ENCODE results near the gene ACYP2. TPM values are rescaled to one million over a fixed set of nuclear protein-coding genes. Genes with fewer than 3 reads are reported as not detected.
"Not testable (repeated sequence)": the region's sequence is repeated elsewhere in the genome, so short reads cannot be mapped to it uniquely, and the experiment has no call there.

The ACYP2 gene
- total RNA-seq, 1 donor from 2014 or later = 5.9 TPM

DNA sequence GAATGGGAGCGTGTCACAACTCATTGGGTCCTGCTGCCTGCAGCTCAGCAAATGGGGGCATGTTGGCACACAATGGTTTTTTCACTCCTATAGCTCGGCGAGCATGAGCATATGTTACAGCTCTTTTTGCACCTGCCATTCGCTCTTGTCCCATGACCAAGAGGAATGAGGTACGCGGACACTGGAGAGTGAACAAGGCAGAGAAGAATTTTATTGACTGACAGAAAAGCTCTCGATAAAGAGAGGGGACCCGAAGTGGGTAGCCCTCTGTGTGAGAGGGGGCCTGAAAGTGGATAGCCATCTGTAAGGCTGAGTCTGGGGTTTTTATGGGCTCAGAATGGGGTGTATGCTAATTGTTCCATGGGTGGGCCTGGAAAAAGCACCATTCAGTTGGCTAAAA lies 5.5 kb downstream of the ACYP2 start:
- H3K4me1 Mint-ChIP-seq = peaks cover under 1% of the 10 kb centered on the region
- H3K27ac Mint-ChIP-seq (ENCODE audit: unreplicated experiment) = no peak overlapping the region
- peaks cover 6% of the 10 kb centered on the region for H3K36me3 Mint-ChIP-seq (ENCODE audit: low read depth)
- TF ChIP-seq, protein P1, sequence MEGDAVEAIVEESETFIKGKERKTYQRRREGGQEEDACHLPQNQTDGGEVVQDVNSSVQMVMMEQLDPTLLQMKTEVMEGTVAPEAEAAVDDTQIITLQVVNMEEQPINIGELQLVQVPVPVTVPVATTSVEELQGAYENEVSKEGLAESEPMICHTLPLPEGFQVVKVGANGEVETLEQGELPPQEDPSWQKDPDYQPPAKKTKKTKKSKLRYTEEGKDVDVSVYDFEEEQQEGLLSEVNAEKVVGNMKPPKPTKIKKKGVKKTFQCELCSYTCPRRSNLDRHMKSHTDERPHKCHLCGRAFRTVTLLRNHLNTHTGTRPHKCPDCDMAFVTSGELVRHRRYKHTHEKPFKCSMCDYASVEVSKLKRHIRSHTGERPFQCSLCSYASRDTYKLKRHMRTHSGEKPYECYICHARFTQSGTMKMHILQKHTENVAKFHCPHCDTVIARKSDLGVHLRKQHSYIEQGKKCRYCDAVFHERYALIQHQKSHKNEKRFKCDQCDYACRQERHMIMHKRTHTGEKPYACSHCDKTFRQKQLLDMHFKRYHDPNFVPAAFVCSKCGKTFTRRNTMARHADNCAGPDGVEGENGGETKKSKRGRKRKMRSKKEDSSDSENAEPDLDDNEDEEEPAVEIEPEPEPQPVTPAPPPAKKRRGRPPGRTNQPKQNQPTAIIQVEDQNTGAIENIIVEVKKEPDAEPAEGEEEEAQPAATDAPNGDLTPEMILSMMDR (conservative IDR thresholded peaks at IDR 0.05) = no peak
- no peak for DNase-seq (ENCODE audit: low read depth, low spot score)
- H3K27me3 Mint-ChIP-seq (ENCODE audit: low read depth) = no peaks in the 10 kb centered on the region
- H3K9me3 Mint-ChIP-seq = peaks cover 5% of the 10 kb centered on the region
- H3K4me3 Mint-ChIP-seq = no peak overlapping the region

DNA sequence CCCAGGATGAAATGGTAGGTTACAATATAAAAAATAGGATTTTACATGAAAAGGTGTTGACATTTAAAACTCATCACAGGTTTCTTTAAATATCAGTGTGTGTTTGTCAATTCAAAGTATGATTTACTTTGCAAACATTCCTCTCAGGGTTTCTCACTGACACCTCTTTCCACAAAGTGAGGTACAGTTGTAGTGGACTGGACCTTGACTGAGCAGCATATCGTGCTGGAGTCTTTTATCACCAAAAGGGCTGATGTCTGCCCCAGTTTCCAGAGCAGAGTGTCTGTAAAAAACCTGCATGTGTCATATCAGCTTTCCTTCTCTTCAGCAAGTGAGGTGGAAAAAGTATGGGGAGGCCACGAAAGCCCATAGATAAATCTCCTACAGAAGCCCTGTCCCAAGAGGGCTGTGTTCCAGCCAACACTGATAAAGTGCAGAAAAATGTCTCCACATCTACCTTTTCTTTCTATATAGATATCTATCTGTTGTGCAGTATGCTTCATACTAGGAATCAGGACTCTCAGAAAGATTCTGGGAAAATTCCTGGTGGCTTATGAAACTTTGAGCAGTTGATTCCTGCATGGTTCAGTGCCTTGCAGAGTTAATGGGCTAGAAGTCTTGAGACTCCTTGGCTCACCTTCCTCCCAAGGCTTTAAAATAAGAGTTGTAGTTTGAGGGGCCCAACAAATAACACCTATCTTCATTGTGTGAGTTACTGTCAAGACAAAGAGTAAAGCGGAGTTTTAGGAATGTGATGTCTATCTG lies 6.9 kb downstream of the ACYP2 start:
- Mint-ChIP-seq H3K4me3 (no peak overlapping the region), H3K4me1 (no peaks in the 10 kb centered on the region), H3K9me3 (no peaks in the 10 kb centered on the region), H3K27ac (ENCODE audit: unreplicated experiment) (no peak overlapping the region), H3K27me3 (ENCODE audit: low read depth) (no peaks in the 10 kb centered on the region), H3K36me3 (ENCODE audit: low read depth) (no peaks in the 10 kb centered on the region)
- no peak for DNase-seq (ENCODE audit: low read depth, low spot score)
- TF ChIP-seq, protein P1 (conservative IDR thresholded peaks at IDR 0.05) = no peak

DNA sequence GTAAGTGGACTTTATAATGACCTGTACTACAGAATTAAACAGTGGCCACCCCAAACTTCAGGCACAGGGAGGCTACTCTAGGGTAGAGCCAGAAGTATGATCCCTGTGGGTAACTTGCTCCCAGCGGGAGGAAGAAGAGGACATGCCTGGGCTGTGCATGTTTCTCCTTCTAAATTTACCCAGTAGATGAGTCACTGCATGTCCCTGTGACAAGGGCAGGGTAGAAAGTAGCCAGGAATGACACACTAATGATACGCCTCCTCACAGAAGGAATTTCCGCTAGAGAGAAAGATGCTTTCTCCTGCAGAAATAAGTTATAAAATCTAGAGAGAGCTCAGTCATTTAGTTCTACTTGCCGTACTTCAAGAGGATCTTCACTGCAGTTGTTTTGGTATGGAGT lies 7.5 kb downstream of the ACYP2 start:
- DNase-seq (ENCODE audit: low read depth, low spot score) = no peak
- Mint-ChIP-seq H3K4me1 (no peaks in the 10 kb centered on the region), H3K27me3 (ENCODE audit: low read depth) (no peaks in the 10 kb centered on the region), H3K4me3 (no peak overlapping the region), H3K36me3 (ENCODE audit: low read depth) (no peaks in the 10 kb centered on the region), H3K27ac (ENCODE audit: unreplicated experiment) (no peak overlapping the region), H3K9me3 (no peaks in the 10 kb centered on the region)
- TF ChIP-seq, protein P1 (conservative IDR thresholded peaks at IDR 0.05) = no peak

DNA sequence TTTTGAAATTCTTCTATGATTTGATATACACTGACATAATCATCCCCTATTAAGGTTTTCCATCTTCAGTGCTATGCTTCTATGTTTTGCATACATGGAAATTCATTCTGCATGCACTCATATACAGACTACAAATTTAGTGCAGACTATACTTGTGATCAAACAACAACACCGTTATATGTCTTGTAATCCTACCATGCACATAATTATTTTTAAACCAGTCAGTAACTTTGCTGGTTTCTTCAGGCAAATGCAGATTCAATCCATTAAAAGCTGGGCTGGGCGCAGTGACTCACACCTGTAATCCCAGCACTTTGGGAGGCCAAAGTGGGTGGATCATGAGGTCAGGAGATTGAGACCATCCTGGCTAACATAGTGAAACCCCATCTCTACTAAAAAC lies 11.8 kb downstream of the ACYP2 start:
- not testable (repeated sequence) for H3K36me3 Mint-ChIP-seq (ENCODE audit: low read depth); DNase-seq (ENCODE audit: low read depth, low spot score); H3K4me3 Mint-ChIP-seq; H3K9me3 Mint-ChIP-seq; H3K27me3 Mint-ChIP-seq (ENCODE audit: low read depth); H3K27ac Mint-ChIP-seq (ENCODE audit: unreplicated experiment); H3K4me1 Mint-ChIP-seq

DNA sequence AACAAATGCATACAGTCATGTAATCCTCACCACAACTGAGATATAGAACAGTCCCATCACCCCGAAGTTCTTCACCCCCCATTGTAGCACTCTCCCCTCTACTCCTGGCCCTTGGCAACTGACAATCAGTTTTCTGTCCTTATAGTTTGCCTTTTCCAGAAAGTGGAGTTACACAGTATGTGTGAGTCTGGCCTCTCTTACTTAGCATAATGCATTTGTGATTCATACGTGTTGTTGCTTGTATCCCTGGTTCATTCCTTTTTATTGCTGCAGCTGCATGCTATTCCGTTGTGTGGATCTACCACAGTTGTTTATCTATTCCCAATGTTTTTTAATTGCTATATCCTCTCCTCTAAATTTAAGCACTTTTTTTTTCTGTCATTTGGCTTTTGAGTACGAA lies 17.6 kb downstream of the ACYP2 start:
- DNase-seq (ENCODE audit: low read depth, low spot score) = no peak
- peaks cover 3% of the 10 kb centered on the region for H3K36me3 Mint-ChIP-seq (ENCODE audit: low read depth)
- TF ChIP-seq, protein P1 (conservative IDR thresholded peaks at IDR 0.05) = no peak
- no peak overlapping the region for H3K4me3 Mint-ChIP-seq
- no peaks in the 10 kb centered on the region for H3K27me3 Mint-ChIP-seq (ENCODE audit: low read depth)
- H3K9me3 Mint-ChIP-seq = peaks cover 6% of the 10 kb centered on the region
- H3K4me1 Mint-ChIP-seq = no peaks in the 10 kb centered on the region
- no peak overlapping the region for H3K27ac Mint-ChIP-seq (ENCODE audit: unreplicated experiment)

DNA sequence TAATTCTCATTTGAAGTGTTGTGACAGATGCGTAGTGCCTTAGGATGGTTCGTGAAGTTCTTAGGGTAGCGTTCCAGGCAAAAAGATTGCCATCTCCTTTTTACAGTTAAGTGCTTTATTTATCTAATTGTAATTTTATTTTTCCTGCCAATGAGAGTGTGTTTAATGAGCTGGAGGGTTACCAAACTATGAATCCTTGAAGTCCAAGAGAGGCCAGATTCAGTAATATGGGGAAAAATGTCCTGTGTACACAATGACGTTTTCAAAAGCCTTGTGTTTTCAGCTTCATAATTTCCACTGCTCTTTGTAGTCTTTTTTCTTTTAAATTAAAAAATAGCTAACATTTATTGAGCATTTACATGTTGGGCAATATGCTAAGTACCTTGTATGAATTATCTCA lies 23.8 kb downstream of the ACYP2 start:
- Mint-ChIP-seq H3K36me3 (ENCODE audit: low read depth) (peaks cover 3% of the 10 kb centered on the region), H3K27ac (ENCODE audit: unreplicated experiment) (no peak overlapping the region), H3K9me3 (peaks cover 6% of the 10 kb centered on the region), H3K4me3 (no peak overlapping the region), H3K4me1 (no peaks in the 10 kb centered on the region), H3K27me3 (ENCODE audit: low read depth) (no peaks in the 10 kb centered on the region)
- no peak for DNase-seq (ENCODE audit: low read depth, low spot score)
- TF ChIP-seq, protein P1 (conservative IDR thresholded peaks at IDR 0.05) = no peak

Measured in neural crest cell (in vitro differentiated cells).